Skeletal muscle cell (primary cell): ENCODE results near the gene SDC3.

Source experiments
- DNase-seq: peaks from one replicate; pipeline ENCODE4 v3.0.0-alpha.2; 2010; ENCODE audit warnings: low read depth
- H3K4me3 ChIP-seq: 2 replicates; pipeline ENCODE4 v1.5.1; 2011; ENCODE audit warnings: low read depth, mild to moderate bottlenecking, control low read depth, low read length, moderate library complexity

The SDC3 gene

GRCh38 chr1:30929944-30930525, 21.5 kb upstream of the SDC3 start:
- no peak for DNase-seq
- no peak overlapping the region for H3K4me3 ChIP-seq

- no peak for DNase-seq
- H3K4me3 ChIP-seq = no peak overlapping the region
Measured at GRCh38 chr1:30929135-30929889, 20.8 kb upstream of the SDC3 start.

- DNase-seq = no peak
- no peak overlapping the region for H3K4me3 ChIP-seq
Measured at GRCh38 chr1:30928789-30929134, 20.2 kb upstream of the SDC3 start.

- no peak overlapping the region for H3K4me3 ChIP-seq
- DNase-seq = no peak
Measured at GRCh38 chr1:30928171-30928570, 19.6 kb upstream of the SDC3 start.

GRCh38 chr1:30927448-30927847, 18.9 kb upstream of the SDC3 start:
- no peak overlapping the region for H3K4me3 ChIP-seq
- no peak for DNase-seq

GRCh38 chr1:30923597-30923996, 15.0 kb upstream of the SDC3 start:
- no peak for DNase-seq

GRCh38 chr1:30920827-30921226, 12.3 kb upstream of the SDC3 start:
- DNase-seq = peak; percentile 36
- H3K4me3 ChIP-seq = no peak overlapping the region

More at GRCh38 chr1:30923597-30923996, 15.0 kb upstream of the SDC3 start:
- H3K4me3 ChIP-seq = no peak overlapping the region

GRCh38 chr1:30919025-30919881, 10.7 kb upstream of the SDC3 start:
- DNase-seq = peak; percentile 72
- H3K4me3 ChIP-seq = no peak overlapping the region

- no peak for DNase-seq
- no peak overlapping the region for H3K4me3 ChIP-seq
Measured at GRCh38 chr1:30916296-30916695, 7.7 kb upstream of the SDC3 start.

- DNase-seq = no peak
- H3K4me3 ChIP-seq = no peak overlapping the region
Measured at GRCh38 chr1:30915491-30916230, 7.1 kb upstream of the SDC3 start.

- no peak overlapping the region for H3K4me3 ChIP-seq
- no peak for DNase-seq
Measured at GRCh38 chr1:30914931-30915330, 6.4 kb upstream of the SDC3 start.

GRCh38 chr1:30914587-30914922, 6.0 kb upstream of the SDC3 start:
- no peak for DNase-seq
- H3K4me3 ChIP-seq = no peak overlapping the region

GRCh38 chr1:30912913-30913652, 4.5 kb upstream of the SDC3 start:
- H3K4me3 ChIP-seq = no peak overlapping the region
- no peak for DNase-seq

GRCh38 chr1:30912224-30912623, 3.7 kb upstream of the SDC3 start:
- no peak overlapping the region for H3K4me3 ChIP-seq
- no peak for DNase-seq

- DNase-seq = peak; percentile 52
Measured at GRCh38 chr1:30911059-30911954, 2.7 kb upstream of the SDC3 start.

GRCh38 chr1:30909365-30910068, 959 bp upstream of the SDC3 start:
- H3K4me3 ChIP-seq = peak overlapping the region; percentile 52
- DNase-seq = no peak

More at GRCh38 chr1:30911059-30911954, 2.7 kb upstream of the SDC3 start:
- no peak overlapping the region for H3K4me3 ChIP-seq

GRCh38 chr1:30908316-30908695, 252 bp downstream of the SDC3 start:
- H3K4me3 ChIP-seq = peak overlapping the region; percentile 68
- DNase-seq = no peak
